PC-3 (cell line): ENCODE measurements around the gene HDLBP.

Experiments used
- EZH2 ChIP-seq: fragments of 300-600 bp; sonication (generic); IDR thresholded peaks from one replicate; pipeline ENCODE4 v1.6.1; 2017; ENCODE audit warnings: antibody characterized with exemption, mild to moderate bottlenecking, low read length; ENCODE audit not compliant: unreplicated experiment
- TF ChIP-seq, protein P1 (sequence below): fragments of 300-600 bp; sonication (generic); conservative IDR thresholded peaks from 2 replicates; pipeline ENCODE4 v1.5.1; 2017; ENCODE audit warnings: antibody characterized with exemption, low read depth, mild to moderate bottlenecking, low read length

- TF ChIP-seq, protein P1, sequence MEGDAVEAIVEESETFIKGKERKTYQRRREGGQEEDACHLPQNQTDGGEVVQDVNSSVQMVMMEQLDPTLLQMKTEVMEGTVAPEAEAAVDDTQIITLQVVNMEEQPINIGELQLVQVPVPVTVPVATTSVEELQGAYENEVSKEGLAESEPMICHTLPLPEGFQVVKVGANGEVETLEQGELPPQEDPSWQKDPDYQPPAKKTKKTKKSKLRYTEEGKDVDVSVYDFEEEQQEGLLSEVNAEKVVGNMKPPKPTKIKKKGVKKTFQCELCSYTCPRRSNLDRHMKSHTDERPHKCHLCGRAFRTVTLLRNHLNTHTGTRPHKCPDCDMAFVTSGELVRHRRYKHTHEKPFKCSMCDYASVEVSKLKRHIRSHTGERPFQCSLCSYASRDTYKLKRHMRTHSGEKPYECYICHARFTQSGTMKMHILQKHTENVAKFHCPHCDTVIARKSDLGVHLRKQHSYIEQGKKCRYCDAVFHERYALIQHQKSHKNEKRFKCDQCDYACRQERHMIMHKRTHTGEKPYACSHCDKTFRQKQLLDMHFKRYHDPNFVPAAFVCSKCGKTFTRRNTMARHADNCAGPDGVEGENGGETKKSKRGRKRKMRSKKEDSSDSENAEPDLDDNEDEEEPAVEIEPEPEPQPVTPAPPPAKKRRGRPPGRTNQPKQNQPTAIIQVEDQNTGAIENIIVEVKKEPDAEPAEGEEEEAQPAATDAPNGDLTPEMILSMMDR, result no peak
- TF ChIP-seq EZH2, result no peak
Measured at GRCh38 chr2:241317391-241317790, 1.9 kb upstream of the HDLBP start.
